Mesothelial cell of epicardium (in vitro differentiated cells): ENCODE results near the gene RAB3C. TPM values are rescaled to one million over a fixed set of nuclear protein-coding genes. Genes with fewer than 3 reads are reported as not detected.

Experiments used
- DNase-seq, 2 experiments: peaks; one replicate each; pipeline ENCODE4 v3.0.0; 2021; ENCODE audit warnings: low spot score in 2 of 2; ENCODE audit not compliant: unreplicated experiment in 2 of 2
- H3K27ac Mint-ChIP-seq: 2 replicates; pipeline ENCODE4 v1.8.0; 2021; ENCODE audit warnings: mixed read lengths
- H3K27me3 Mint-ChIP-seq: 2 replicates; pipeline ENCODE4 v1.8.0; 2021; ENCODE audit warnings: low read depth, mixed read lengths
- H3K36me3 Mint-ChIP-seq: 2 replicates; pipeline ENCODE4 v1.8.0; 2021; ENCODE audit warnings: mixed read lengths
- H3K4me1 Mint-ChIP-seq: 2 replicates; pipeline ENCODE4 v1.8.0; 2021; ENCODE audit warnings: mixed read lengths
- H3K4me3 Mint-ChIP-seq: 2 replicates; pipeline ENCODE4 v1.8.0; 2021; ENCODE audit warnings: mild to moderate bottlenecking, moderate library complexity, mixed read lengths
- H3K9me3 Mint-ChIP-seq: 2 replicates; pipeline ENCODE4 v1.8.0; 2021; ENCODE audit warnings: mixed read lengths
- total RNA-seq: library from RNA; stranded (reverse); gene quantifications from 3 replicates; pipeline ENCODE4 v1.2.1, GENCODE V29; 2021
- TF ChIP-seq, protein P1 (sequence below): fragments of 200-600 bp; sonication (generic); IDR thresholded peaks from one replicate; pipeline ENCODE4 v1.5.0; 2021; ENCODE audit warnings: antibody characterized with exemption; ENCODE audit not compliant: unreplicated experiment

Gene RAB3C
- total RNA-seq, 1 donor from 2014 or later, result 1.2 TPM

DNA sequence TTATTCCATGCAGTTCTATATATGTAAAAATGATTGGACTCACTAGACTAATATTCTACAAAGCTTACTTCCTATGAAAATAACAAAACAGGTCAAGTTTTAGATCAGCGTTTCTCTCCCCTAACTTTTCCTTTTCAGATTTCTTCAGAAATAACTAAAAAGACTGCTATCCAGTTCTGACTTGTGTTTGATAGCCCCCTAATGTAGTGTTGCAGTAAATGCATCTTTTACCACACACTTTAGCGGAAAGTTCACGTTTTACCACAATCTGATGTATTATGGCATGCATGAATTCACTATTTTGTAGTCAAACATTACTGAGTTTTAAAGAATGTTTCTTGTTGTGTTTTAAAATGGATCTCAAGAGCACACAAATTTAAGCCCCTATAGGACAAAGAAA, 292.7 kb downstream of the RAB3C start:
- Mint-ChIP-seq H3K4me1 (no peaks in the 10 kb centered on the region), H3K9me3 (no peaks in the 10 kb centered on the region), H3K27me3 (peaks cover 2% of the 10 kb centered on the region), H3K36me3 (no peaks in the 10 kb centered on the region), H3K27ac (no peak overlapping the region), H3K4me3 (no peak overlapping the region)
- TF ChIP-seq, protein P1, sequence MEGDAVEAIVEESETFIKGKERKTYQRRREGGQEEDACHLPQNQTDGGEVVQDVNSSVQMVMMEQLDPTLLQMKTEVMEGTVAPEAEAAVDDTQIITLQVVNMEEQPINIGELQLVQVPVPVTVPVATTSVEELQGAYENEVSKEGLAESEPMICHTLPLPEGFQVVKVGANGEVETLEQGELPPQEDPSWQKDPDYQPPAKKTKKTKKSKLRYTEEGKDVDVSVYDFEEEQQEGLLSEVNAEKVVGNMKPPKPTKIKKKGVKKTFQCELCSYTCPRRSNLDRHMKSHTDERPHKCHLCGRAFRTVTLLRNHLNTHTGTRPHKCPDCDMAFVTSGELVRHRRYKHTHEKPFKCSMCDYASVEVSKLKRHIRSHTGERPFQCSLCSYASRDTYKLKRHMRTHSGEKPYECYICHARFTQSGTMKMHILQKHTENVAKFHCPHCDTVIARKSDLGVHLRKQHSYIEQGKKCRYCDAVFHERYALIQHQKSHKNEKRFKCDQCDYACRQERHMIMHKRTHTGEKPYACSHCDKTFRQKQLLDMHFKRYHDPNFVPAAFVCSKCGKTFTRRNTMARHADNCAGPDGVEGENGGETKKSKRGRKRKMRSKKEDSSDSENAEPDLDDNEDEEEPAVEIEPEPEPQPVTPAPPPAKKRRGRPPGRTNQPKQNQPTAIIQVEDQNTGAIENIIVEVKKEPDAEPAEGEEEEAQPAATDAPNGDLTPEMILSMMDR, result no peak
- no peak for DNase-seq

DNA sequence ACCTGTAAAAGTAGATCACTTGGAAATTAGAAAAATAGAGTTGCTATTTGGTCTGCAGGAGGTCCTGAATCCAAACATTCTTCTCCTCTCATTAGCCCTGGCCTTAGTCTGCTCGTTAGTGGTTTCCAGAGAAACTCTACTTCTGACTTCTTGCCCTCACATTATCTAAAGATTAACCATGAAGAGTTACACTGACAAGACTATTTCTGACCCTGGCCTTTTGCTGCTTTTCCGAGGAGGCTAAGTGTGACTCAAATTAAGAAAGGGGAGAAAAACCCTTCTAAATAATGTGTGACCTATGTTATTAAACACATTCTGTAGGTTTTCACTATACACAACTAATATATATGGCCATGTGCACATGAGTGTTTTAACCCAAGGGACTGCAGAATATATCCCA, 302.4 kb downstream of the RAB3C start:
- DNase-seq, result no peak
- Mint-ChIP-seq H3K27ac (no peak overlapping the region), H3K4me1 (peaks cover 6% of the 10 kb centered on the region), H3K36me3 (peaks cover 9% of the 10 kb centered on the region), H3K4me3 (no peak overlapping the region), H3K9me3 (peaks cover 11% of the 10 kb centered on the region), H3K27me3 (no peaks in the 10 kb centered on the region)
- TF ChIP-seq, protein P1, result no peak

DNA sequence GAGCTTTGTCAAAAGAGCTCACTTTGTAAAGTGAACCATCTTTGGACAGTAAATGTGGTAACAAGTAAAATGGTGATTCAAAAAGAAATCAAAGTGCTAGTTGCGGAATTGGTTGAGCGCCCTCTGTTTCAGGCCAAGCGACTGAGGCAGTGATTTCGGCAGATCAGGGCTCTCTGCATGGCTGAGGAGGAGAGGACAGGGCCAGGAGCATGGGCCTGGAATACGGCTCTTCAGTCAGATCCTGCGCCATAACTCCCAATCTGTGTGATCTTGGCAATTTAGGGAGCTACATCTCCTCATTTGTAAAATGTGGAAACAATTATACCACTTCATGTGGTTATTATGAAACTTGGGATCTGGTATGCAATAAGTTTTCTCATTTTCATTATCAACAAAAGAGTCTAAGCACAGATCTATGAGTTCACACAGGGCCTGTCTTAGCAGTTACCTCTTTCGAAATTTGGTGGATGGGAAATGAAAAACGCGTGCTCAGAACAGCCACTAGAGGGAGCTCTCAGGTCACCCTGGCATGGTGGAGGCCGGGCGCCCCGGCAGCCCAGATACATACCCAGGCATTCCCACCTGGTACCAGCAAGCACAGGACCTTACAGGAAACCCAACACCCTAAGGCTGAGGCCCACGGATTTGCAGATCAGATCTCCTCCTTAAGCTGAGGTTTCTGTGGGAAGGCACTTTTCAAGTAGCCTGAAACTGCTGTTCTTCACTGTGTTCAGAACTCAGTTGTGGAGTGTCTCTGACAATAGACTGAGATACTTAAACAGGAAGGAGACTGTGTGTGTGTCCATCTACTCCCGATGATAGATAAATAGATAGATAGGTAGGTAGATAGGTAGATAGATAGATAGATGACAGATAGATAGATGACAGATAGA, 303.7 kb downstream of the RAB3C start:
- peak; percentile 42 to 70 for DNase-seq
- peaks cover 9% of the 10 kb centered on the region for H3K36me3 Mint-ChIP-seq
- no peaks in the 10 kb centered on the region for H3K27me3 Mint-ChIP-seq
- TF ChIP-seq, protein P1, result peak; percentile 87
- peaks cover 11% of the 10 kb centered on the region for H3K9me3 Mint-ChIP-seq
- peaks cover 17% of the 10 kb centered on the region for H3K4me1 Mint-ChIP-seq
- H3K27ac Mint-ChIP-seq, result peak overlapping the region; percentile 47
- H3K4me3 Mint-ChIP-seq, result no peak overlapping the region

DNA sequence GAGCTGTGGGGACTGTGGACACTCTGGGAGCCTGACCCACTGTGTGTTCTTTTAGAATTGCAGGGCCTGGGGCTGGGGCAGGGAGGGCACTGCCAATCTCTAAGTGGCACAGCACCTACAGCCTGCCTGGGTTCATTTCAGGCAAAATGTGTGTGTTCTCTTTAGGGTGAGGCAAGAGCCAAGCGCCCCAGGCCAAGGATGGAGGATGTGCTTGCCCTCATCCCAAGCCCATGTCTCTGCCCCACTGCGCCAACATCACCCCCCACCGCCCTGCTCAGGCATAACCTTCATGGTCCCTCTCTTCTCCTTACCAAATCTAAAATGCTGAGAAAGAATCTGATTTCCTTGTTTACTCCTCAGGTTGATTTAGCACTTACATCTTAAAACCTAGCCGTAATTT, 304.4 kb downstream of the RAB3C start:
- H3K36me3 Mint-ChIP-seq, result peaks cover 9% of the 10 kb centered on the region

DNA sequence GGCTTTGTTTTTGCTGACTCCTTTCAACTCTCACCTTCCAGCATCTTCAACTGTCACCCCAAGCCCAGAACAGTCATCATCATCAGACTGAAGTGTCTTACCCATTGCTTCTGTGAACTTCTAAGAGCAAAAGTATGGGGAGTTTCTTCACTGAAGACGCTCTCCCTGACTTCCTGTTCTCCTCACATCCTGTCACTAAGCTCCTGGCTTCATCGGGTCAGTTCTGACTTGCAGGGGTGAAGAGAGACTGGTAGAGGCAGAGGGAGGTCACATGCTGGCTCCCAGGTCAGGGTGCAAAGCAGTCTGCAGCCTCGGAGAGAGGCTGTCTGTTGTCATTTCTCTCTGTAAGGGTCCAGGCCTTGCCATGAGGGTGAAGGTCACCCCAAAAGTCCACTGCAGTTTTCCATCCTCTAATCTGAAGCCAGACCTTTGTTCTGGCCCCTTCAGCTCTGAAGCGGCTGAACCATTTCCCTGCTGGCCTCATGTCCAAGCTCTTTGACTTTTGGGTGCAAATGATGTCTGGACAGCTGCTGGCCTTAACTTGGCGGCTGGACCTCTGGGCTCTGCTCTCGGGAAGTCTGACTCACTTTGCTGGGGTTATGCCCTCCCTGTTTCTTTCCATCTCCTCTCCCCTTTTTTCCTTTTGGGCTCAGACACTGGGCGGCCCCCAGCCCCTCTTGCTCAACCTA, 305.0 kb downstream of the RAB3C start:
- no peak for DNase-seq
- TF ChIP-seq, protein P1, result no peak
- H3K36me3 Mint-ChIP-seq, result peaks cover 9% of the 10 kb centered on the region
- no peak overlapping the region for H3K4me3 Mint-ChIP-seq
- H3K9me3 Mint-ChIP-seq, result peaks cover 10% of the 10 kb centered on the region
- H3K27me3 Mint-ChIP-seq, result no peaks in the 10 kb centered on the region
- H3K27ac Mint-ChIP-seq, result peak overlapping the region; percentile 31
- H3K4me1 Mint-ChIP-seq, result peaks cover 19% of the 10 kb centered on the region

More for the DNA sequence above, 304.4 kb downstream of the RAB3C start:
- Mint-ChIP-seq H3K27ac (no peak overlapping the region), H3K4me1 (peaks cover 19% of the 10 kb centered on the region), H3K4me3 (no peak overlapping the region), H3K9me3 (peaks cover 11% of the 10 kb centered on the region), H3K27me3 (no peaks in the 10 kb centered on the region)
- no peak for DNase-seq
- TF ChIP-seq, protein P1, result no peak
